Stimulated activated CD8-positive, alpha-beta memory T cell treated with anti-CD3 and anti-CD28 coated beads, Interleukin-15, amount 100 ng/mL, for 4 hours (primary cell): ENCODE results near the gene CD47.

ENCODE experiments used
- DNase-seq, 2 donors: peaks; one replicate each; pipeline ENCODE4 v3.0.0-alpha.2; 2020; ENCODE audit warnings: low read depth in 2 of 2

Gene CD47

GRCh38 chr3:108117241-108117775 lies 26.5 kb upstream of the CD47 start:
- no peak for DNase-seq

GRCh38 chr3:108114423-108115065 lies 23.7 kb upstream of the CD47 start:
- DNase-seq: no peak

GRCh38 chr3:108113975-108114374 lies 23.1 kb upstream of the CD47 start:
- DNase-seq: no peak

GRCh38 chr3:108110934-108111333 lies 20.1 kb upstream of the CD47 start:
- DNase-seq: no peak

GRCh38 chr3:108108416-108108815 lies 17.6 kb upstream of the CD47 start:
- DNase-seq: no peak

GRCh38 chr3:108106449-108106848 lies 15.6 kb upstream of the CD47 start:
- DNase-seq: no peak

GRCh38 chr3:108106031-108106430 lies 15.2 kb upstream of the CD47 start:
- no peak for DNase-seq

- DNase-seq: no peak
These were observed 13.3 kb upstream of the CD47 start for GRCh38 chr3:108103886-108104797.

GRCh38 chr3:108103040-108103751 lies 12.4 kb upstream of the CD47 start:
- DNase-seq: no peak

GRCh38 chr3:108102420-108103039 lies 11.7 kb upstream of the CD47 start:
- DNase-seq: no peak

GRCh38 chr3:108100906-108101660 lies 10.3 kb upstream of the CD47 start:
- DNase-seq: peak in 1 of 2 donors; percentile 44

- DNase-seq: no peak
These were observed 9.0 kb upstream of the CD47 start for GRCh38 chr3:108099679-108100428.

- DNase-seq: no peak
These were observed 8.4 kb upstream of the CD47 start for GRCh38 chr3:108099244-108099643.

GRCh38 chr3:108098003-108098370 lies 7.2 kb upstream of the CD47 start:
- no peak for DNase-seq

- no peak for DNase-seq
These were observed 6.6 kb upstream of the CD47 start for GRCh38 chr3:108097322-108098002.

- DNase-seq: no peak
These were observed 5.9 kb upstream of the CD47 start for GRCh38 chr3:108096532-108097321.

- no peak for DNase-seq
These were observed 2.8 kb upstream of the CD47 start for GRCh38 chr3:108093616-108094015.

GRCh38 chr3:108093021-108093420 lies 2.2 kb upstream of the CD47 start:
- DNase-seq: no peak

GRCh38 chr3:108092501-108092900 lies 1.7 kb upstream of the CD47 start:
- DNase-seq: no peak
